Mesendoderm (in vitro differentiated cells): ENCODE data around the gene KCTD18.

Source experiments
- DNase-seq: peaks from one replicate; pipeline ENCODE4 v3.0.0; 2013
- H2AK5ac ChIP-seq: 2 replicates; pipeline ENCODE4 v1.6.1; 2013; ENCODE audit warnings: low read length, inconsistent platforms
- H2BK120ac ChIP-seq: 2 replicates; pipeline ENCODE4 v1.6.1; 2013; ENCODE audit warnings: low read depth, mild to moderate bottlenecking, low read length, moderate library complexity, mixed read lengths
- H2BK15ac ChIP-seq: replicated peaks from 2 replicates; pipeline ENCODE4 v1.6.1; 2013; ENCODE audit warnings: low read depth, mild to moderate bottlenecking, moderate library complexity
- H2BK5ac ChIP-seq: 2 replicates; pipeline ENCODE4 v1.6.1; 2013; ENCODE audit warnings: low read length, inconsistent platforms
- H3K18ac ChIP-seq: 2 replicates; pipeline ENCODE4 v1.6.1; 2013; ENCODE audit warnings: mild to moderate bottlenecking, low read length, mixed read lengths
- H3K23ac ChIP-seq: one replicate; pipeline ENCODE4 v1.6.1; 2013; ENCODE audit warnings: low read length
- H3K27ac ChIP-seq: 2 replicates; pipeline ENCODE4 v1.5.1; 2013; ENCODE audit warnings: low read depth, mild to moderate bottlenecking, inconsistent platforms, low read length, moderate library complexity
- H3K27me3 ChIP-seq: 2 replicates; pipeline ENCODE4 v1.6.1; 2013; ENCODE audit warnings: low read length, control low read depth, mild to moderate bottlenecking, inconsistent platforms; ENCODE audit not compliant: insufficient read depth, poor library complexity
- H3K36me3 ChIP-seq: 2 replicates; pipeline ENCODE4 v1.6.1; 2013; ENCODE audit warnings: low read length, inconsistent platforms; ENCODE audit not compliant: control insufficient read depth, insufficient read depth
- H3K4ac ChIP-seq: one replicate; pipeline ENCODE4 v1.6.1; 2013; ENCODE audit warnings: low read depth, mild to moderate bottlenecking, low read length, moderate library complexity
- H3K4me1 ChIP-seq: 2 replicates; pipeline ENCODE4 v1.6.1; 2013; ENCODE audit warnings: low read depth, low read length, inconsistent platforms; ENCODE audit not compliant: control insufficient read depth
- H3K4me2 ChIP-seq: 2 replicates; pipeline ENCODE4 v1.6.1; 2013; ENCODE audit warnings: low read length
- H3K4me3 ChIP-seq: 2 replicates; pipeline ENCODE4 v1.5.1; 2013; ENCODE audit warnings: mild to moderate bottlenecking, low read length
- H3K56ac ChIP-seq: one replicate; pipeline ENCODE4 v1.6.1; 2013; ENCODE audit warnings: low read length
- H3K79me1 ChIP-seq: 2 replicates; pipeline ENCODE4 v1.6.1; 2013; ENCODE audit warnings: low read length, inconsistent platforms
- H3K79me2 ChIP-seq: 2 replicates; pipeline ENCODE4 v1.6.1; 2013; ENCODE audit warnings: mild to moderate bottlenecking, low read length; ENCODE audit not compliant: control insufficient read depth, insufficient read depth
- H3K9ac ChIP-seq: 2 replicates; pipeline ENCODE4 v1.6.1; 2013; ENCODE audit warnings: low read length, inconsistent platforms
- H4K5ac ChIP-seq: one replicate; pipeline ENCODE4 v1.6.1; 2013; ENCODE audit warnings: low read length
- H4K8ac ChIP-seq: one replicate; pipeline ENCODE4 v1.6.1; 2013; ENCODE audit warnings: low read depth, mild to moderate bottlenecking, control low read depth, low read length, moderate library complexity
- WGBS: extraction: QIAGEN DNeasy Blood & Tissue Kit; methylation state at CpG from one replicate; pipeline ENCODE4 v1.1.7; 2013; ENCODE audit warnings: low lambda C conversion rate, missing lambda C conversion rate; ENCODE audit not compliant: insufficient coverage; ENCODE audit errors: extremely low coverage; 5-methylcytosine and 5-hydroxymethylcytosine counted together

Gene KCTD18

GRCh38 chr2:200472853-200473464, 36.9 kb downstream of the KCTD18 start:
- no peak overlapping the region for H2BK120ac ChIP-seq
- no peak overlapping the region for H3K4me3 ChIP-seq
- no peak overlapping the region for H4K8ac ChIP-seq
- H2AK5ac ChIP-seq = no peak overlapping the region
- H3K4me2 ChIP-seq = no peak overlapping the region
- no peaks in the 10 kb centered on the region for H3K27me3 ChIP-seq
- H3K79me1 ChIP-seq = peaks cover 1% of the 10 kb centered on the region
- no peaks in the 10 kb centered on the region for H3K4me1 ChIP-seq
- no peaks in the 10 kb centered on the region for H3K79me2 ChIP-seq
- H3K27ac ChIP-seq = no peak overlapping the region
- WGBS = no CpG with 5 or more reads among the region's 14 CpGs
- H3K4ac ChIP-seq = no peak overlapping the region
- H3K23ac ChIP-seq = no peak overlapping the region
- H3K56ac ChIP-seq = no peak overlapping the region
- no peak overlapping the region for H3K9ac ChIP-seq
- no peak for DNase-seq
- no peak overlapping the region for H2BK15ac ChIP-seq
- no peak overlapping the region for H4K5ac ChIP-seq
- peaks cover 14% of the 10 kb centered on the region for H3K36me3 ChIP-seq
- H2BK5ac ChIP-seq = no peak overlapping the region
- no peak overlapping the region for H3K18ac ChIP-seq

- no peak overlapping the region for H3K9ac ChIP-seq
- no peak overlapping the region for H4K8ac ChIP-seq
- H2BK120ac ChIP-seq = no peak overlapping the region
- peaks cover 1% of the 10 kb centered on the region for H3K79me1 ChIP-seq
- H3K27ac ChIP-seq = no peak overlapping the region
- H4K5ac ChIP-seq = no peak overlapping the region
- H3K4ac ChIP-seq = no peak overlapping the region
- no peak overlapping the region for H2BK15ac ChIP-seq
- no peak overlapping the region for H3K23ac ChIP-seq
- no peaks in the 10 kb centered on the region for H3K4me1 ChIP-seq
- no peak overlapping the region for H2BK5ac ChIP-seq
- no peaks in the 10 kb centered on the region for H3K27me3 ChIP-seq
- WGBS = no CpG with 5 or more reads among the region's 8 CpGs
- no peak overlapping the region for H3K4me2 ChIP-seq
- peak; percentile 30 for DNase-seq
- H3K36me3 ChIP-seq = peaks cover 15% of the 10 kb centered on the region
- H3K79me2 ChIP-seq = no peaks in the 10 kb centered on the region
- H3K56ac ChIP-seq = no peak overlapping the region
- H2AK5ac ChIP-seq = no peak overlapping the region
- H3K18ac ChIP-seq = no peak overlapping the region
- H3K4me3 ChIP-seq = no peak overlapping the region
Measured at GRCh38 chr2:200471928-200472645, 37.8 kb downstream of the KCTD18 start.

DNA sequence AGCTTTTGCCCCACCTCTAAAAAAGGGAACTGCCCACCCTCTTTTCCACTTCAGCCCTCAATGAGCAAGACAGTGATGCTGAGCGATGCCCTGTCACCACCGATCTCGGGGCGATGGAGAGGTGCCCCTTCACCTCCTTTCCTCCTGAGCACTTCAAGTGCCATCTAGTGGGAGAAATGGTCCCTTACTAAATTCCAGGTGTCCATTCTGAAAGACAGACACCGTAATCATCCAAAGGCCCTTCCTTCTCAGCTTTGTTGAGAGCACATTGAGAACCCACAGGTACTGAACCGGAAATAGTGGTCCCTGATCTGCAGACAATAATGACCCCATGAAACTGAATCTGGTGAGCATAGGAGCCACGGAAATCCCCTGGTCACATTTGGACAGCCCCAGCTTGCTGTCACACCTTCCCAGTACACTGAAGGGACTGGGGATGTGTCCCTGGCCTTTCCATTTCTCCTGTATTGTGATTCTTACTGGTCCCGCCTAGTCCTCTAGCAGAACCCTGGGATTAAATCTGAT, 38.5 kb downstream of the KCTD18 start:
- Histone ChIP-seq H3K27me3 (no peaks in the 10 kb centered on the region), H3K36me3 (peaks cover 13% of the 10 kb centered on the region), H3K79me2 (no peaks in the 10 kb centered on the region), H2BK5ac (no peak overlapping the region), H2AK5ac (no peak overlapping the region), H4K8ac (no peak overlapping the region), H3K4me2 (no peak overlapping the region), H3K4me1 (no peaks in the 10 kb centered on the region), H3K56ac (no peak overlapping the region), H3K4me3 (no peak overlapping the region), H2BK15ac (no peak overlapping the region), H3K23ac (no peak overlapping the region), H3K4ac (no peak overlapping the region), H3K27ac (no peak overlapping the region), H3K79me1 (peaks cover 1% of the 10 kb centered on the region), H3K9ac (no peak overlapping the region), H2BK120ac (no peak overlapping the region), H3K18ac (no peak overlapping the region), H4K5ac (no peak overlapping the region)
- WGBS = no CpG with 5 or more reads among the region's 8 CpGs
- peak; percentile 23 for DNase-seq

- H2AK5ac ChIP-seq = no peak overlapping the region
- H2BK120ac ChIP-seq = no peak overlapping the region
- H3K4me2 ChIP-seq = no peak overlapping the region
- no peak overlapping the region for H2BK15ac ChIP-seq
- no CpG with 5 or more reads among the region's 3 CpGs for WGBS
- no peak overlapping the region for H3K9ac ChIP-seq
- no peak overlapping the region for H4K8ac ChIP-seq
- H3K4me1 ChIP-seq = no peaks in the 10 kb centered on the region
- H3K36me3 ChIP-seq = peaks cover 12% of the 10 kb centered on the region
- peaks cover 1% of the 10 kb centered on the region for H3K79me1 ChIP-seq
- no peak overlapping the region for H3K56ac ChIP-seq
- H3K27ac ChIP-seq = no peak overlapping the region
- no peak overlapping the region for H3K23ac ChIP-seq
- H3K79me2 ChIP-seq = no peaks in the 10 kb centered on the region
- no peak overlapping the region for H3K4me3 ChIP-seq
- H4K5ac ChIP-seq = no peak overlapping the region
- no peak overlapping the region for H3K18ac ChIP-seq
- H3K27me3 ChIP-seq = no peaks in the 10 kb centered on the region
- DNase-seq = no peak
- H3K4ac ChIP-seq = no peak overlapping the region
- no peak overlapping the region for H2BK5ac ChIP-seq
Measured at GRCh38 chr2:200470230-200470629, 39.6 kb downstream of the KCTD18 start.

DNA sequence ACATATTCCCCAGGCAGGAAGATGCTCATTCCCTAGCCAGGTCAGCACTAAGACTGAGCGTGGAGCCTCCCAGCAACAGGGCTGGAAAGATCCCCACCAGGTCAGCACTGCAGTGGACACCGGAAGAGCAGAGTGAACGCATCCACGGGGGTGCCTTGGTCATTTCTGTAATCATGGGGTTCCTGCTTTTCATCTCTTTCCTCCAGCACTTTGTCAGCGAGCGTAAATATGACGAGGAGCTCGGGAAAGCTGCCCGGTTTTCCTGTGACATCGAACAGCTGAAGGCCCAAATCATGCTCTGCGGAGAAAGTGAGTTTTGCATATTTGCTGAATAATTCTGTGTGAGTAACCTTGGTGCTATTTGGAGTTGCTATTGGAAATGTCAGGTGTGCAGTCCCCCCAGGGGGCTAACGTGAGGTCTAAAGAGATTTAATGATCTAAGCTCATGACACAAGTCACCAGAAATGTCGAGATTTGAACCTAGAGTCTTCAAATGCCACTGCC, 40.1 kb downstream of the KCTD18 start:
- Histone ChIP-seq H4K5ac (no peak overlapping the region), H3K4ac (no peak overlapping the region), H3K79me1 (no peaks in the 10 kb centered on the region), H3K18ac (no peak overlapping the region), H3K23ac (no peak overlapping the region), H3K9ac (no peak overlapping the region), H2BK5ac (no peak overlapping the region), H2AK5ac (no peak overlapping the region), H3K56ac (no peak overlapping the region), H3K4me2 (no peak overlapping the region), H3K27ac (no peak overlapping the region), H3K79me2 (no peaks in the 10 kb centered on the region), H3K4me1 (no peaks in the 10 kb centered on the region), H3K36me3 (peaks cover 10% of the 10 kb centered on the region), H3K4me3 (no peak overlapping the region), H2BK15ac (no peak overlapping the region), H4K8ac (no peak overlapping the region), H2BK120ac (no peak overlapping the region), H3K27me3 (no peaks in the 10 kb centered on the region)
- WGBS = no CpG with 5 or more reads among the region's 13 CpGs
- no peak for DNase-seq
